ENCODE results near the gene ZBTB44. TPM values are rescaled to one million over a fixed set of nuclear protein-coding genes. Genes with fewer than 3 reads are reported as not detected.
A peak's percentile ranks its signal among the peaks of the same experiment; 100 is the strongest.

ZBTB44 gene
- total RNA-seq, 1 donor from 2014 or later: 70.7 TPM

GRCh38 chr11:130214861-130215530, 99.7 kb downstream of the ZBTB44 start:
- peak in 1 of 2 donors; percentile 44 for DNase-seq (ENCODE audit: extremely low spot score in 2 of 2)
- Histone ChIP-seq H3K4me1 (no peaks in the 10 kb centered on the region), H3K9me3 (no peaks in the 10 kb centered on the region), H3K27ac (no peak overlapping the region), H3K27me3 (no peaks in the 10 kb centered on the region), H3K4me3 (no peak overlapping the region), H3K36me3 (no peaks in the 10 kb centered on the region)
- no peak for TF ChIP-seq POLR2A (IDR thresholded peaks at IDR 0.05)
- no peak for TF ChIP-seq CTCF (IDR thresholded peaks at IDR 0.05)
- no peak for TF ChIP-seq POLR2AphosphoS5 (IDR thresholded peaks at IDR 0.05; ENCODE audit: insufficient read depth in 1 of 2, low read depth in 1 of 2)
- intact Hi-C loops (cut with DNase I): loop anchor here (10.0 kb wide), 1 partner anchor 210 kb away; the partner anchor contains the start of gene ADAMTS8

- Histone ChIP-seq H3K4me3 (no peak overlapping the region), H3K9me3 (no peaks in the 10 kb centered on the region), H3K36me3 (no peaks in the 10 kb centered on the region), H3K27ac (no peak overlapping the region), H3K4me1 (no peaks in the 10 kb centered on the region), H3K27me3 (no peaks in the 10 kb centered on the region)
- DNase-seq (ENCODE audit: extremely low spot score in 2 of 2): peak in 1 of 2 donors; percentile 60
- no peak for TF ChIP-seq POLR2A (IDR thresholded peaks at IDR 0.05)
- no peak for TF ChIP-seq CTCF (IDR thresholded peaks at IDR 0.05)
- TF ChIP-seq POLR2AphosphoS5 (IDR thresholded peaks at IDR 0.05; ENCODE audit: insufficient read depth in 1 of 2, low read depth in 1 of 2): no peak
- intact Hi-C loops (cut with DNase I): loop anchor here (10.0 kb wide), 1 partner anchor 211 kb away; the partner anchor contains the start of gene ADAMTS8
These were observed 100.8 kb downstream of the ZBTB44 start for GRCh38 chr11:130213979-130214281.

GRCh38 chr11:130213143-130213978, 101.4 kb downstream of the ZBTB44 start:
- DNase-seq (ENCODE audit: extremely low spot score in 2 of 2): peak in 1 of 2 donors; percentile 77
- TF ChIP-seq POLR2AphosphoS5 (IDR thresholded peaks at IDR 0.05; ENCODE audit: insufficient read depth in 1 of 2, low read depth in 1 of 2) (no peak), CTCF (IDR thresholded peaks at IDR 0.05) (peak; percentile 64 to 87 (median 74)), POLR2A (IDR thresholded peaks at IDR 0.05) (no peak)
- no peaks in the 10 kb centered on the region for H3K4me1 ChIP-seq
- H3K27ac ChIP-seq: no peak overlapping the region
- no peaks in the 10 kb centered on the region for H3K36me3 ChIP-seq
- no peaks in the 10 kb centered on the region for H3K9me3 ChIP-seq
- no peaks in the 10 kb centered on the region for H3K27me3 ChIP-seq
- H3K4me3 ChIP-seq: no peak overlapping the region
- intact Hi-C loops (cut with DNase I): loop anchor here (10.0 kb wide), 1 partner anchor 211 kb away; the partner anchor contains the start of gene ADAMTS8

- Histone ChIP-seq H3K27ac (no peak overlapping the region), H3K9me3 (no peaks in the 10 kb centered on the region), H3K4me1 (no peaks in the 10 kb centered on the region), H3K36me3 (no peaks in the 10 kb centered on the region), H3K27me3 (no peaks in the 10 kb centered on the region), H3K4me3 (no peak overlapping the region)
- TF ChIP-seq CTCF (IDR thresholded peaks at IDR 0.05) (no peak), POLR2AphosphoS5 (IDR thresholded peaks at IDR 0.05; ENCODE audit: insufficient read depth in 1 of 2, low read depth in 1 of 2) (no peak), POLR2A (IDR thresholded peaks at IDR 0.05) (no peak)
- peak in 1 of 2 donors; percentile 70 for DNase-seq (ENCODE audit: extremely low spot score in 2 of 2)
- intact Hi-C loops (cut with DNase I): loop anchor here (10.0 kb wide), 1 partner anchor 212 kb away; the partner anchor contains the start of gene ADAMTS8
These were observed 102.2 kb downstream of the ZBTB44 start for GRCh38 chr11:130212431-130212961.
